Neural cell (in vitro differentiated cells): ENCODE results near the gene DNAH6. TPM values are rescaled to one million over a fixed set of nuclear protein-coding genes. Genes with fewer than 3 reads are reported as not detected.

Experiments used
- H2AFZ ChIP-seq: fragments of 200-600, 300-800 bp; sonication (generic), shearing (Covaris generic); 2 replicates; pipeline ENCODE4 v1.6.0; 2014; ENCODE audit warnings: low read depth, mild to moderate bottlenecking, antibody characterized with exemption, low read length, moderate library complexity
- H3F3A ChIP-seq: fragments of 200-600 bp; shearing (Covaris generic); 2 replicates; pipeline ENCODE4 v1.6.1; 2016; ENCODE audit warnings: mild to moderate bottlenecking, moderate library complexity, mixed read lengths, antibody characterized with exemption, low read length; ENCODE audit not compliant: insufficient read depth, poor library complexity, severe bottlenecking
- H3K27ac ChIP-seq: fragments of 200-600, 300-800 bp; sonication (generic), shearing (Covaris generic); 2 replicates; pipeline ENCODE4 v1.5.1; 2014; ENCODE audit warnings: mild to moderate bottlenecking, low read length, moderate library complexity
- H3K27me3 ChIP-seq: fragments of 300-800, 200-600 bp; sonication (generic), shearing (Covaris generic); 2 replicates; pipeline ENCODE4 v1.6.0; 2014; ENCODE audit warnings: mild to moderate bottlenecking, low read depth, low read length, moderate library complexity; ENCODE audit not compliant: insufficient read depth
- H3K36me3 ChIP-seq: fragments of 300-800, 200-600 bp; sonication (generic), shearing (Covaris generic); 2 replicates; pipeline ENCODE4 v1.5.1; 2014; ENCODE audit warnings: mild to moderate bottlenecking, antibody characterized with exemption, low read length, moderate library complexity; ENCODE audit not compliant: insufficient read depth
- H3K4me2 ChIP-seq: fragments of 300-800, 200-600 bp; sonication (generic), shearing (Covaris generic); 2 replicates; pipeline ENCODE4 v1.6.0; 2014; ENCODE audit warnings: mild to moderate bottlenecking, low read length
- H3K4me3 ChIP-seq: fragments of 300-800, 200-600 bp; sonication (generic), shearing (Covaris generic); 2 replicates; pipeline ENCODE4 v1.5.1; 2014; ENCODE audit warnings: mild to moderate bottlenecking, low read length, moderate library complexity
- H3K79me2 ChIP-seq: fragments of 200-600 bp; shearing (Covaris generic); replicated peaks from 2 replicates; pipeline ENCODE4 v1.6.0; 2014; ENCODE audit warnings: mild to moderate bottlenecking, low read length, moderate library complexity; ENCODE audit not compliant: insufficient read depth
- H3K9ac ChIP-seq: fragments of 300-800, 200-600 bp; sonication (generic), shearing (Covaris generic); 2 replicates; pipeline ENCODE4 v1.6.1; 2016; ENCODE audit warnings: mild to moderate bottlenecking, low read length, mixed read lengths
- H3K9me2 ChIP-seq: fragments of 200-600 bp; shearing (Covaris generic); 2 replicates; pipeline ENCODE4 v1.6.1; 2016; ENCODE audit warnings: mild to moderate bottlenecking, low read length, mixed read lengths; ENCODE audit not compliant: insufficient read depth
- H3K9me3 ChIP-seq: fragments of 200-600, 300-800 bp; sonication (generic), shearing (Covaris generic); 2 replicates; pipeline ENCODE4 v1.6.1; 2016; ENCODE audit warnings: mild to moderate bottlenecking, mixed run types, low read length, moderate library complexity, mixed read lengths
- H4K20me1 ChIP-seq: fragments of 200-600 bp; shearing (Covaris generic); 2 replicates; pipeline ENCODE4 v1.6.1; 2016; ENCODE audit warnings: mild to moderate bottlenecking, mixed run types; ENCODE audit not compliant: insufficient read depth
- CTCF ChIP-seq: fragments of 450-650 bp; IDR thresholded peaks from 2 replicates; pipeline ENCODE4 v1.5.1; 2014; ENCODE audit warnings: antibody characterized with exemption, mild to moderate bottlenecking, moderate library complexity; ENCODE audit not compliant: poor library complexity, severe bottlenecking
- EP300 ChIP-seq: fragments of 450-650 bp; conservative IDR thresholded peaks from 2 replicates; pipeline ENCODE4 v1.6.1; 2014; ENCODE audit warnings: antibody characterized with exemption, mild to moderate bottlenecking, moderate library complexity; ENCODE audit not compliant: poor library complexity, severe bottlenecking
- EZH2 ChIP-seq: fragments of 200-600, 300-800 bp; shearing (Covaris generic), sonication (generic); IDR thresholded peaks from 2 replicates; pipeline ENCODE4 v1.6.1; 2014; ENCODE audit warnings: antibody characterized with exemption, low read length, borderline replicate concordance, mild to moderate bottlenecking; ENCODE audit not compliant: insufficient read depth, poor library complexity, severe bottlenecking
- MXI1 ChIP-seq: fragments of 450-650 bp; conservative IDR thresholded peaks from 2 replicates; pipeline ENCODE4 v1.6.1; 2014; ENCODE audit warnings: antibody characterized with exemption, mild to moderate bottlenecking; ENCODE audit not compliant: poor library complexity, severe bottlenecking
- POLR2AphosphoS5 ChIP-seq: IDR thresholded peaks from 2 replicates; pipeline ENCODE4 v1.6.1; 2012
- RAD21 ChIP-seq: fragments of 450-650 bp; conservative IDR thresholded peaks from 2 replicates; pipeline ENCODE4 v1.6.1; 2014; ENCODE audit warnings: antibody characterized with exemption, mild to moderate bottlenecking, moderate library complexity
- REST ChIP-seq: IDR thresholded peaks from 2 replicates; pipeline ENCODE4 v1.6.1; 2012; ENCODE audit warnings: borderline replicate concordance
- SMC3 ChIP-seq: fragments of 450-650 bp; conservative IDR thresholded peaks from 2 replicates; pipeline ENCODE4 v1.6.1; 2014; ENCODE audit warnings: antibody characterized with exemption, mild to moderate bottlenecking, moderate library complexity; ENCODE audit not compliant: poor library complexity
- TAF1 ChIP-seq: IDR thresholded peaks from 2 replicates; pipeline ENCODE4 v1.6.1; 2012; ENCODE audit warnings: low read depth
- polyA plus RNA-seq: library from polyadenylated mRNA; depleted of rRNA; stranded (reverse); fragments of >200 nt; gene quantifications from 2 replicates; pipeline ENCODE4 v1.2.3, GENCODE V29; 2014

DNAH6 gene
- polyA plus RNA-seq, 1 donor from 2014 or later = 2.1 TPM

GRCh38 chr2:84776011-84776410, 259.7 kb downstream of the DNAH6 start:
- H3K27me3 ChIP-seq = no peaks in the 10 kb centered on the region
- H3K9me2 ChIP-seq = no peaks in the 10 kb centered on the region
- no peaks in the 10 kb centered on the region for H4K20me1 ChIP-seq
- H3K4me2 ChIP-seq = no peak overlapping the region
- H3K4me3 ChIP-seq = no peak overlapping the region
- no peak overlapping the region for H3K9ac ChIP-seq
- no peaks in the 10 kb centered on the region for H3F3A ChIP-seq
- H2AFZ ChIP-seq = no peak overlapping the region
- no peak overlapping the region for H3K27ac ChIP-seq
- no peaks in the 10 kb centered on the region for H3K79me2 ChIP-seq
- no peak for TF ChIP-seq SMC3
- no peak for TF ChIP-seq MXI1
- no peak for TF ChIP-seq POLR2AphosphoS5
- TF ChIP-seq REST = no peak
- no peak for TF ChIP-seq EZH2
- no peak for TF ChIP-seq TAF1
- TF ChIP-seq CTCF = no peak
- no peak for TF ChIP-seq EP300
- no peak for TF ChIP-seq RAD21
- no peaks in the 10 kb centered on the region for H3K9me3 ChIP-seq
- no peaks in the 10 kb centered on the region for H3K36me3 ChIP-seq

GRCh38 chr2:84778911-84779690, 262.8 kb downstream of the DNAH6 start:
- Histone ChIP-seq H3K9me2 (no peaks in the 10 kb centered on the region), H4K20me1 (no peaks in the 10 kb centered on the region)

More at GRCh38 chr2:84778911-84779690, 262.8 kb downstream of the DNAH6 start:
- Histone ChIP-seq H3F3A (no peaks in the 10 kb centered on the region), H3K9me3 (no peaks in the 10 kb centered on the region), H3K27me3 (no peaks in the 10 kb centered on the region), H3K4me3 (no peak overlapping the region), H3K9ac (no peak overlapping the region), H3K36me3 (no peaks in the 10 kb centered on the region), H3K79me2 (no peaks in the 10 kb centered on the region), H2AFZ (no peak overlapping the region), H3K4me2 (no peak overlapping the region), H3K27ac (no peak overlapping the region)
- TF ChIP-seq EP300 (no peak), MXI1 (no peak), EZH2 (no peak), SMC3 (no peak), REST (no peak), TAF1 (no peak), RAD21 (no peak), CTCF (no peak), POLR2AphosphoS5 (no peak)
